HG03457 (cell line): ENCODE results near the gene MRPS14.
A peak's percentile ranks its signal among the peaks of the same experiment; 100 is the strongest.
"Not testable (repeated sequence)": the region's sequence is repeated elsewhere in the genome, so short reads cannot be mapped to it uniquely, and the experiment has no call there.

Source experiments
- ATAC-seq: cut with Tn5 transposase; IDR thresholded peaks from one replicate; pipeline ENCODE4 v1.9.1; 2021; ENCODE audit warnings: moderate number of reproducible peaks; ENCODE audit not compliant: unreplicated experiment

Gene MRPS14

DNA sequence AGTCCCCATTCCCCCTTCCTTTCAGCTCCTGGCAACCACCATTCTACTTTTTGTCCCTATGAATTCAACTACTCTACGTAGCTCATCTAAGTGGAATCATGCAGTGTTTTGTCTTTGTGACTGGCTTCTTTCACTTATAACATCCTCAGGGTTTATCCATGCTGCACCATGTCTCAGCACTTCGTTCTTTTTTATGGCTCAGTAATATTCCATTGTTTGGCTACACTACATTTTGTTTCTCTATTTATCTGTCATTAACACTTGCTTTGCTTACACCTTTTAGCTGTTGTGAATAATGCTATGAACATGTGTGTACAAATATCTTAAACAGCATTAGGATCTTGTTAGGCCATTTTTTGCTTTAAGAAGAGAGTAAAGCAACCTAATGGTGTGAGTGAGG is 1.5 kb upstream of the MRPS14 start:
- no peak for ATAC-seq

DNA sequence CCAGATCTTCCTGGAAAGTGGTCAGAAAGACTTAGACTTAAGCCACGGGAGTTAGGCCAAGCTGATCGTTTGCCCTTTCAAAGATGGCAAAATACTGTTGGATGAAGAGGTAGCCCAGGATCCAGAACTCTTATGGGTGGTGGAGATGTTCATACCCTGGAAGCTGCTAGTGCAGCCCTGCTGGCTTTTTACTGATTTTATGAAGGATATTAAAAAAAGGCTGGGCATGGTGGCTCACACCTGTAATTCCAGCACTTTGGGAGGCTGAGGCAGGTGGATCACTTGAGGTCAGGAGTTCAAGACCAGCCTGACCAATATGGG is 657 bp upstream of the MRPS14 start:
- ATAC-seq = not testable (repeated sequence)

DNA sequence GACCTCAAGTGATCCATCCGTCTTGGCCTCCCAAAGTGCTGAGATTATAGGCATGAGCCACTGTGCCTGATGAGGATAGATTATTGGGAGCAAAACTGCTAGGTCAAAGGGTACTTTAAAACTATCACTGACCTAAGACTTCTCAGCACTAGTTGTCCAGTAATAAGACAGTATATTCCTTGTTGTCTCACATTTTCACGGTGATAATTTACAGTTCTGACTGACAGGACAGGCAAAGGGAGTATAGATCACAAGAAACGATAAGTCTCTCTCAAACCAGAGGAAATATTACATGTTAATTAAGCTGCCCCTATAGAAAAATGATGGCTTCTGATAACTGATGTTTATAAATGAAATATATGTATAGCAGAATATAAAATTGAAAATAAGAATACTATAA is 3.7 kb downstream of the MRPS14 start:
- ATAC-seq = no peak

DNA sequence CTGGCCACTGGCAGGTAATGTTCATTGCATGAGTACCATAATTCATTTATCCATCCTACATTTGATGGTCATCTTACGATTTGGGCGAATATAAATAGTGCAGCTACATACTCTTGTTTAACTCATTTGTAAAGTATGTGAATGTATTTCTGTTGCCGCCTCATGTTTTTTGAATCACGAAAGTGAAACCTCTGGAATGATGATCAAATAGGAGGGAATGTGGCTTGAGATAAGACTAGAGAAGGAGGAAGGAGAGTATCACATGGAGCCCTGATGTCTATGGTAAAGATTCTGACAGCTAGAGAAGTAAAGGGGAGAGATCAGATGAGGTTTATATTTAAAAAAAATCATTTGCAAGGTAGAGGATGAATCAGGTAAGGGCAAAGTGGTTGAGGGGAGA is 8.0 kb downstream of the MRPS14 start:
- no peak for ATAC-seq

DNA sequence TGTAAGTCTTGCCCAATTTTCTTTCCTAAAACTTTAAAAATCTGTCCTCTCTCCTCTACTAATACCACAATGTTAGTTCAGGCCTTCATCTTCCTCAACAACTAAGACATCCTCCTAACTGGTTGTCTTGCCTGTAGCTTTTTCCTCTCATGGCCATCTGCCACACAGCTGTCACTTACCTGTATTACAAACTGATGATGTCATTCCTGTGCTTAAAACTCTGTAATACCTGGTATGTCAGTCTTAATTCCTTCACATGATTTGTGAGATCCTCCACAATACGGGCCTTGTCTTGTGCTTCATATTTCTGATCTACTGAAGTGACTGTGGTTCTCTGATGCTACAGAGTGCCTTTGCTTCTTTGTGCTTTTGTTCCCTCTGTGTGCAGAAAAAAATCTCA is 9.8 kb downstream of the MRPS14 start:
- no peak for ATAC-seq

DNA sequence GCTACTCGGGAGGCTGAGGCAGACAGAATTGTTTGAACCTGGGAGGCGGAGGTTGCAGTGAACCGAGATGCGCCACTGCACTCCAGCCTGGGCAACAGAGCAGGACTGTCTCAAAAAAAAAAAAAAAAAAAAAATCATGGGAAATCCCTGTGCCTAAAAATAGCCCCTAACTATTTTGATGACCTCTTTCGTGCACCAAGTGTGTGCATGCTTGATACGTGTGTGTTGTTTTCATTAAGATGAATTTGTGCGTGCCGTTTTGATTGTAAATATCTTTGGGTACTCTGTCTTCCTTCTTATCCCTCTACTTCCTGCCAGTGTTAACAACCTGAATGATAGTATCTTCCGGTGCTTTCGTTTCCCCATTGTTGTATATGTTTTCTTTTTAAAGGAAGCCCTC is 13.7 kb downstream of the MRPS14 start:
- ATAC-seq = no peak

DNA sequence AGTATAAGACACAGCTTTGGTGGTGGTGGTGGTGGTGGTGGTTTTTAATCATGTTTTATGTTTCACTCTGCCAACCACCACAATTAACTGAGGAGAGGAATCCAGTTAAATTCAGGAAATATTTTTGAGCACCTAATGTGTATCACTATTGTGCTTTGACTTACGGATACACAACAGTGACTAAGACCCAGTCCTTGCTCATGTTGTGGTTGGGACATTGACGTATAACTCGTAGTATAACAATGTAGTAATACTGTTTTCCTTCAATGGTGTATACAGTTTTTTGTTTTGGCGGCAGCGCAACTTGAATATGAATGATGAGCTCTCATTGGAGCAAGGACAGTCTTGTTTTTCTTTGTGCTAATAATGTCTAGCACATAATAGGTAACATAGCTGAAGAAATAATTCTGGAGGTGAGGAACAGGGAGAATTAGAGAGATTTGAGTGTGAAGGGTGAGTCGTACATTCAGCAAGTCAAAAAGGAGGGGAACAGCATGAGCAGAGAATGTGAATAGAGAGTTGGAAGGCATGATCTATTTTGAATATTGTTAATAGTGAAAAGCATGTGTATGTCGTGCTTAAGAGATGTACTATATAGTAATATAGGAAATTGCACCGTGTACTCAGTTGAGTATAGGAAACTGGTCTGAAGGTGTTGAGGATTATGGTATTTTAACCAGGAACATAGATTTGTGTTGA is 18.0 kb downstream of the MRPS14 start:
- no peak for ATAC-seq

DNA sequence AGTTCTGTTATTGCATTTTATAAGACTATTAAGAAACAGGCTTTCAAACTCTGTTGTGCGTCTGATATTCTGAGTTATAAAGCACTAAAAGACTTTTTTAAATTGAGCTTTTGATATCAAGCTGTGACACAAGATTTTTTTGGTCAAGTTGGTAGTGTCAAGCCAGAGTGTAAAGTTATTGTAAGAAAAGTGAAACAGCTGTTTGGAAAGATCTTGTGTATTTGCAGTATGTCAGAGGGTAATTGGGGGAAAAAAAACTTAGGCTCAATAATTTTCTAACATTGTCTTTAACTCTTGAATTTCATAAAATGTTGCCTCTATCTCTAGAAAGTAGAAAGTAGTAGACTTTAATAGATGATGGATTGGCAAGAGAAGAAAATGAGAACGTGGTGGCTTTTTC is 19.7 kb downstream of the MRPS14 start:
- no peak for ATAC-seq

DNA sequence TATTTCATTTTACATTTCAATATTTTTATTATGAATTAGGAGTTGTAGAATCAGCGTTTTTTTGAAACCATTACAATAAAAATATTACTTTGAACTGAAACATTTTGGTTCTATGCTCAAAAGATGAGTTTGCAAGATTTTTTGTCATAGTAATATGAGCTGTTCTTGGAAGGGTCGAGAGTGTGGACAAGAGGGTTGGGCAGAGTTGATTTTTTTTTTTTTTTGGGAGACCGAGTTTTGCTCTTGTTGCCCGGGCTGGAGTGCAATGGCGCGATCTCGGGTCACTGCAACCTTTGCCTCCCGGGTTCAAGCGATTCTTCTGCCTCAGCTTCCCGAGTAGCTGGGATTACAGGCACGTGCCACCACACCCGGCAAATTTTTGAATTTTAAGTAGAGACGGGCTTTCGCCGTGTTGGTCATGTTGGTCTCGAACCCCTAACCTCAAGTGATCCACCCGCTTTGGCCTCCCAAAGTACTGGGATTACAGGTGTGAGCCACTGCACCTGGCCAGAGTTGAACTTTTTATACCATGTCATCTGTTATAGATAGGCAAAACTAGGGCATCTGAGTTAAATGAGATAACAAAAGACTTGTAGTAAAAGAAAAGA is 20.2 kb downstream of the MRPS14 start:
- no peak for ATAC-seq

DNA sequence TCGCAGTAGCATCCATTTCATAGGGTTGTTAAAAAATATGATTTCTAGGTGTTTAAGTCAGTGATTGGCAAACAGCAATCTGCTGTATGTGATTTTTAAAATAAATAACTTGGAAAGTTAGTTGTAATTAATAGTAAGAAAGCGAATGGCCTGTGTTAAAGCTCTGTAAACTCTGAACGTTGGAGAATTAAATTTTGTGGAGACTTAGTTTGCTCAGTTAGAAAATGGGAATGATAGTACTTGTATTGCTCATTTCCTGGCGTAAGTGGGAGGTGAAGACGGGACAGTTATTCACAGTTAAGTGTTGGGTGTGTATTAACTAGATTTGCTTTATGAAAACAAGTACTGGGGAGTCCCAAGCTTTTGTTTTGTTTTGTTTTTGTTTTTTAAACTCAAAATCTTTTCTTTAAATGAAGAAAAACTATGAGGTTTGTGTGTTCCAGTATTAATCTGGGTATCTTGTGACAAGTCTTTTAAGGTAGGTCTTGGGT is 22.5 kb downstream of the MRPS14 start:
- ATAC-seq = no peak

DNA sequence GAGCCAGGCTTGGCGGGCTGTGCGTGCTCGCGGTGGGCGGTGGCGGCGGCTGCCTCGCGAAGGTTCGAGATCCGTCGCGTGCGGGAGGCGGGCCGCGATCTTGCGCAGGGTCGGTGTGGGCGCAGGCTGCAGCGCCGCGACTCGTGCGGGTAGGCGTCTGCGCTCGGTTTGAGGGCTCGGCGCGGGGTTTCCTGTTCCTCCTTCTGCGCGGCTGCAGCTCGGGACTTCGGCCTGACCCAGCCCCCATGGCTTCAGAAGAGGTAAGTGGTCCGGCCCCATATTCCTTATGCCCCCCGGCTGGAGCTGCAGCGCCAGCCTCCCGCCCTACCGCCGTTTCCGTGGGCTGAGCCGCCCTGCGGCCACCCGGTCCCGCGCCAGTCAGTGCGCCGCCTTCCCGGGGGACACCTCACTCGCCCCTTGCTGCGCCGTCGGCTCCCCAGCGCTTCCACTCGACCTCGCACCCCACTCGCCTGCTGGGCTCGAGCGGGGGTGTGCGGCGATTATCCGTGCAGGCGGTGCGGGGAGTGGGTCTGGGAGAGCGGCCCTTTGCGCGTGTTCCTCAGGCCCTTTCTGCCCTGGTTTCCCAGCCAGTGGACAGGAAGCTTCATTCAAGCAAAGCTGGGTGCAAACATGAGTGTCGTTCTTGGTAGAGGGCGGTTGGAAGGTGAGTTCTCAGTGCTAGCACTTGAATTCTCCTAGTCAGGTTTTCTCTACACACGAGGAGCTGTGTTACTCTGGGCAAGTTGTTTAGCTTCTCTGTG is 23.1 kb downstream of the MRPS14 start, which contains the start of gene CACYBP:
TSS of gene CACYBP (plus strand) at position 12 of the 761 bp plus-strand sequence. CDS start at position 246, 234 bp downstream.
- ATAC-seq = peak; percentile 6

DNA sequence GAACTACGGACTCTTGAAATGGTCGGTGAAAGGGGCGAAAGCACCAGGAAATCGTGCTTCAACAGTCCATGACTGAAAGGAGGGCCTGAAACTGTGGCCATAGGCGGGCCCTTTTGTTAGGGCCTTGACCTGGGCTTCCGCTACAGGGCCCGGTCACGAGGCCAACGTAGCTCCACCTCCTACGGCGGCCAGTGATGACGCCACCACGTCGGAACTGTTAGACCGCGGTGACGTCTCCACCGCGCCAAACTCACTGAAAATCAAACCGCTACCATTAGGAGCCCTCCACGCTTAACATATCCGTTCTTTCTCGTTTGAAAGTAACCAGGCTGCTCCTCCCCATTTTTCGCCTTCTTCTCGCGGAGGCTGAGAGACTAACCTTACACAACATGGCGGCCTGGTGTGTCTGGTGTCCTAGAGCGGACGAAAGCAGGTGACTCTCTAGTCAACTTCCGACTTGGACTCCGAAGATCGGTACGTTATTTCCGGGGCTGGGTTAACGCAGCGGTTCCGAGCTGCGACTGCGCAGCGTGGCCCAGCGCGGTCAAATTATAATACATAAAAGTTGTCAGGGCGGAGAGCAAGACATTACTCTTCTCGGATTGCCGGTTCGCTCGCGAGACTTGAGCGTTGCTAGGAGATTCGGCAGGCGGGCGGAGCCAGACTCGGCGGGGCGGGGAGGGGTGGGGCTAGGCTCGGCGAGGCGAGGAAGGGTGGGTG is 23.8 kb downstream of the MRPS14 start:
- ATAC-seq = peak; percentile 68

DNA sequence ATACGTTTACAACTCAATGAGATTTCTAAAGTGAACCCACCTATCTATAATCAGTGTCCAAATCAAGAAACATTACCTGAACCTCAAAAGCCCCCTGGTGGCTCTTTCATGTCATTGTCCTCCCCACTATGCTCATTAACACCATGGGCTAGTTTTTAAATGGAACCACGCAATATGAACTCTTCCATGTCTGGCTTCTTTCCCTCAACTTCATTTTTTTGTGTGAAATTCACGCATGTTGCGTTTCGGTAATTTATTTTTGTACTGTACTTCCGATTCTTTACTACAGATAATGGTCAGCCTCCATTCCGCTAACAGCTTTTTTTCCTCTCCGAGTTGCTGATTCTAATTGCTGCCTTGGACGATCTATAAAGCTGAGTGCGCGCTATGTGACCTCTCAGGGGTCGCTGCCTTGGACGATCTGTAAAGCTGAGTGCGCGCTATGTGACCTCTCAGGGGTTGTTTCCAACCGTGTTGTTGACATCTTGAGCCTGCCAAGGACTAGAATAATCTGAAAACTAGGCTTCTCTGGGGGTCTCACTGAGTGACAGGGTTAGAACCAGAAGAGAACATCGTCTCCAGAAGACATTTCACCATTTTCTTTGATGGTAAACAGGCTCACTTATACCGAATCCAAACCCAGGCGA is 24.5 kb downstream of the MRPS14 start:
- ATAC-seq = peak; percentile 0

DNA sequence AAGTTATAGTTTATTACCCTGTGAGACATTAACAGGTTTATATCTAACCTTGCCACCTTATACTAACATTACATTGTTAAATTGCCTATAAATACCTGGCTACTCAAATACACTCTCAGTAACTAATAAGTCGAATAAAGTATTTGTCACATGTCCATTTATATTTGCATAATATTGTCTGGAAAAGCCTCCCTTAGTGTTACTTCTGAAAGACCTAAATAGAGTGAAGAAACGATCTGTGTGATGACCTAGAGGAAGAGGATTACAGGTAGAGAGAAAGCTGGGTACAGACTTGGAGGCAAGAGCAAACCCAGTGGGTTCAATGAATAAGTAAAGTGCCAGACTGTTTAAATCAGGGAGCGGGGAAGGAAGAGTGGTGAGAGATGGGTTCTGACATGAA is 26.2 kb downstream of the MRPS14 start:
- ATAC-seq = no peak

DNA sequence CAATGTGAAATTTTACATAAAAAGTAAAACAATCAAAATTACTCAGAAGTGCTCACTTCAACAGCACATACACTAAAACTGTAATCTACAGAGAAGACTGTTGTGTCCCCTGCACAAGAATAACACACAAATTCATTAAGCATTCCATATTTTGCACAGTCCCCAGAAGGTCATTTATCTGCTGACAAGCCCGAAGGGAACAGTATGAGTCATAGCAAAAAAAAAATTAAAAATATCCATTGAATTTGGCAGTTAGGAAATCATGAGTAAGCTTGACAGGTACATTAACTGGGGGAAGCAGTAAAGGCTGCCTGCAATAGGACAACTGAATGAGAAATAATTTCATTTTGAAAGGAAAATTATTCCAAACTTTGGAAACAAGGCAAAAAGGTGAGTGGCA is 26.7 kb downstream of the MRPS14 start:
- ATAC-seq = no peak

DNA sequence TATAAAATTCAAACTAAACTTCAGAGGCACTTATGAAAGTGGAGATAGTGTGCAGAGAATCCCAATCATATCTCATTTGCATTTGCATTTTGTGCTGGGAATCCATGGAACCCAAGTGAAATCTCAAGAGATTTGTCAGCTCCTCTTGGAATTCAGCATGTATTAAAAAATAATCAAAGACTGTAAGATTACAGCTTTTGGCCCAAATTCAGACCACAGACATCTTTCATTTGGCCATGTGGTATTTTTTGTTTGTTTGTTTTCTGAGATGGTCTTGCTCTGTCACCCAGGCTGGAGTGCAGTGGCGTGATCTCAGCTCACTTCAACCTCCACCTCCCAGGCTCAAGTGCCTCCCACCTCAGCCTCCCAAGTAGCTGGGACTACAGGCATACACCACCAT is 27.3 kb downstream of the MRPS14 start:
- no peak for ATAC-seq

DNA sequence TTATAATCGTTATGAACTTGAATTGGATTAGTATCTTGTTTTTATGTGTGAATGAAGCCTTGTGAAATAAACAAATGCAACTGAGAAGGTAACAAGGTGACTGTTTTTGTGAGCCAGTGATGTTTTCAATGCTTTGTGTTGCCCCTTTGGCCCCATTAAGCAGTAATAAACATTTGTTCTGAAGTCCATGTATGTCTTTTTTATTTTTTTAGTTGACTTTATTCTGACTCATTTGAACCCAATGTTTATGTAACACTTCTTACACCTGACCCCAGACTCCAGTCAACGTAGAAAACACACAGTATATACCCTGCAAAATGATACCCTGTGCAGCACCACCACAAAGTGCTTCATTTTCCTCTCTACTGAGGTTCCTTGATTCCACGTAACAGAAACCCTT is 28.1 kb downstream of the MRPS14 start:
- no peak for ATAC-seq

DNA sequence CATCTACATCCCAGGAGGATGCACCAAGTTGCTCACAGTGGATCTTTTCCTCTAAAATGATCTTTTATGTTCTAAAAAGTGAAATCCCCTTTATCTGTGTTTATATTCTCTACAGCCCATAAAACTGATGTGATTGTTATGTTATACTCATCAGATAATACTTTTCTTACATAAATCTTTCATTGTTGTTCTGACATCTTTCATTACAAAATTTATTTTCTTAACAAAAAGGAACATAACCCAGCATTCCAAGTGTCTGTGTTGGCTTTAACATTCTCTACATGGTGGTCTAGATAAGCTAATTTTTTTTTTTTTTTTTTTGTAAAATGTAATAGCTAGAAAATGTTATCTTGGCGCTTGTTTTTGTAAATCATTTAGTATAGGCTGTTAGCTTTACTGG is 31.8 kb downstream of the MRPS14 start:
- no peak for ATAC-seq

DNA sequence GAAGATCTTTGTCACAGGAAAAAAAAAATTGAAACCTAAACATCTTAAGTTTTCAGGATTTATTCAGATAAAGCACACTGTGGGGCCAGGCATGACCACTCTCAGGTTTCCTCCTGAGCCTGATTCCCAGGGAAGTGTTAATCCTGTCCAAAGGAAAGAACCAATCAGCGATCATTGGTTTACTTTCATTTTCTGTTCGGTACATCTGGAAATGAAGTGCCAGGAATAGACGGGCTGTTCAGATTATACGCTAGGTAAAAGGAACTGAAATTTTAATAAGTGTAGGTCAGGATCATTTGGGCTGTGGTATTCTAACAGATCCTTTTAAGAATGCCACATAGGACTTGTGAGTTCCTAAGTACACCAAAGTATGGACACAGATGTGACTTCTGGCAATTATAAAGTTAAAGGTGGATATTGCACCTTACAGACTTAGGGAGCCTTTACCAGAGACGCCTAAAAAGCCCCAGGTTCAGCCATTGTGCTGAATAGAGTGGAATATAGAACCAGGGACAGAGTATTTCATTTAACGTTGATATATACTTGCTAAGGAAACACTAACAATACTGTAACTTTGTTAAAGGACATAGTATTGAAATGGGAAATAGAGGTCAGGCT is 32.7 kb downstream of the MRPS14 start:
- no peak for ATAC-seq

DNA sequence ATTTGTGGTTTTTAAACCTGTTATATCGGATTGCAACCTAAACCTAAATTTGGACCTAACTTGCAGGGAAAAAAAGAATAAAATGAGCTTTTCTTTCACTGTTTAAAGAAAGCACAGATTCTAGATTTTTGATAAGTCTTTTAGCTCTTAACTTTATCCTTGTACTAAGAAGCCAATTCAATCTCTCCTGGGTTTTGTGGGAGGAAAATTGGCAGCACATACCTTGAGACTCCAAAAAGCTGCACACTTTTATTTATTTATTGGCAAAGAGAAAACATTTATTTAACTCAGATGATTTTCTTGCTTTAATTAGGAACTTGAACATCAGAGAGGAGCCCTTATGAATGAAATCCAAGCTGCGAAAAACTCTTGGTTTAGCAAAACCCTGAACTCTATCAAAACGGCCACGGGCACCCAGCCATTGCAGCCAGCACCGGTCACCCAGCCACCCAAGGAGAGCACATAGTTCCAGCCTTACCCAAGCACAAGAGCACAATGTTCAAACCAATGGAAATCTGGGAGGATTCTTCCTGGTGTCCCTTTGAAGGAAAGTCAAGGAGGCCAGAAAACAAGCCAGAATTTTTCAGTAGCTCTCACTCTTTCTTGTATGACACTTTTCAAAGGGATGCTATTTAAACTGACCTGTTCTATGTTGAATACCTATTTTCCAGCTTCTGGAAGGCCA is 33.5 kb downstream of the MRPS14 start:
- no peak for ATAC-seq
